NCI-H146 treated with DMSO at 0.1 percent for 48 hours (cell line): ENCODE results near the gene KLK12.

Source experiments
- DNase-seq: peaks from one replicate; lab custom pipeline; 2025; ENCODE audit not compliant: unreplicated experiment; lab: John Stamatoyannopoulos, UW

KLK12 gene

DNA sequence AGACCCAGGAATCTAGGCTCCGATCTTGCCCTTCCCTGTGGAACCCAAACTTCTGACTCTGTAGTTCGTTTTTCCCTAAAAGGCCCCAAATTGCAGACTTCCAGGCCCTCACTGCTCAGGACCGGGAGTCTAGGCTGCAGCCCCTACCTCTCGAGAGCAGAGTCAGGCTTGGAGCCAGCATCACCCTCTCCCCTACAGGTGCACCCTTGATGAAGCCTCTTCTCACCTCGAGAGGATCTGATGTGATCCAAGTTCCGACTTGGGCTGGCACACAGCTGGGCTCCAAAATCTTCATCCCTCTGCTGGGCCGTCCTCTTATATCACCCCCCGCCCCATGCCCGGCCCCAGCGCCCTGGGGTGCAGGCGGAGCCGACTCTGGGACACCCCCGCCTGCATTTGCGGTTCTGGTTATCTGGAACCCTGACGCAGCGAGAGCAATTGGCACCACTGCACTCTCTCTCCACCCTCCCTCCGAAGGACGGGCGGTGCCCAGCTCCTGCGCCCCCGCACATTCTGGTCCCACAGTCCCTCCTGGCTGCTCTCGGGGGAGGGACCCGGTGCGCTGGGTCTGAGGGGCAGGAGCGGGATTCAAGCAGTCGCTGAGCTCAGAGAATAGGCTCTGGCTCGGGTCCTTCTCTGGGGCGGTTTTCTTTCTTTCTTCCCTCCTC is 51.0 kb downstream of the KLK12 start, which contains the start of gene KLK7:
KLK7 (minus strand) TSS at position 293 of the 668 bp plus-strand sequence. CDS start 1,518 bp downstream, outside the sequence.
- no peak for DNase-seq

DNA sequence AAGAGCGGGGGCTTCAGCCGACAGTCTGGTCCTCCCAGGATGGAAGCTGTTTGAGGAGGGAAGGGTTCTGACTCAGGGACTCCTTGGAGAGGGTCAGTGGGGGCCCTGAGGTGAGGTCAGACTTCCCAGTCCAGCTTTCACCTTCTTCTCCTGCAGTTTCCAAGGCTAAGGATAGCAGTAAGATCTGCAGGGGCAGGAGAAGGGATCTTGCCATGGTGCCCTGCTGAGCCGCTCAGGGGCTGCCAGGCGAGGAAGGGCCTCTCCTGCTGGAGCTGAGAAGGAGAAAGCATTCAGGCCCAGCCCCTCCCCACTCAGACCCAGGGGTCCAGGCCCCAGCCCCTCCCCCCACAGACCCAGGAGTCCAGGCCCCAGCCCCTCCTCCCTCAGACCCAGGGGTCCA is 52.6 kb downstream of the KLK12 start:
- no peak for DNase-seq

DNA sequence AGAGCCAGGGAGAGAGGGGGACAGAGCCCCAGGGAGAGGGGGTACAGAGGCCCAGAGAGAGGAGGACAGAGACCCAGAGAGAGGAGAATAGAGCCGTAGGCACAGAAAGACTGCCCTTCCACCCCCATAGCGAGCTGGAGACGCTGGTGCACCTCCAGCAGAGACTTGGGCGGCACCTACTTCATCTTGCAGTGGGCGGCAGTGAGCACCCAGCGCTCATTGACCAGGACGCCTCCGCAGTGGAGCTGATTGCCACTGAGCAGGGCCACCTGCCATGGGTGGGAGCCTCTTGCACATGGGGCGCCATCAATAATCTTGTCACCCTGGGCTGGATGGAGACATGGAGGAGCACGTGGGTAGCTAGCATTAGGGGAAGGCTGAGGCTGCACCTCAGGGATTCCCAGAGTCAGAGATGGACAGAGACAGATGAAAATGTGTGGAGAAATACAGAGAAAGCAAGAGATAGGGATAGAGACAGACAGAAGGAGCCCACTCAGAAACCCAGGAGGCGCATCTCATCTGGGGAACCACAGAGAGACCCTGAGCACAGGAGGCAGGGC is 53.1 kb downstream of the KLK12 start:
- no peak for DNase-seq

DNA sequence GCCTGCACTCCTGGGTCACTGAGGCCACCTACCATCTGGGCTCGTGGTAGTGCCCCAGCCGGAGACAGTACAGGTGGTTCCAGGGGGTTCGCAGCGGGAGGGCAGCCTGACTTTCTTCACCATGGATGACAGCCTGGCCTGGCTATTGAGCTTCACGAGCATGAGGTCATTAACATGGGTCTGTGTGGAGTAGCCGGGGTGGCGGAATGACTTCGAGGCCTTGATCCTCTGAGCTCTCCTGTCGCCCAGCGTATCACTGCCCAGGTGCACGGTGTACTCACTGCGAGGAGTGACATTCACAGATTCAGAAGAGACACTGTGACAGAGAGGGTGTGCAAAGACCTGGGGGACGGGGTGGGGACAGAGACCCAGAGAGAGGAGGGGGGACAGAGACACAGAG is 54.6 kb downstream of the KLK12 start:
- no peak for DNase-seq

DNA sequence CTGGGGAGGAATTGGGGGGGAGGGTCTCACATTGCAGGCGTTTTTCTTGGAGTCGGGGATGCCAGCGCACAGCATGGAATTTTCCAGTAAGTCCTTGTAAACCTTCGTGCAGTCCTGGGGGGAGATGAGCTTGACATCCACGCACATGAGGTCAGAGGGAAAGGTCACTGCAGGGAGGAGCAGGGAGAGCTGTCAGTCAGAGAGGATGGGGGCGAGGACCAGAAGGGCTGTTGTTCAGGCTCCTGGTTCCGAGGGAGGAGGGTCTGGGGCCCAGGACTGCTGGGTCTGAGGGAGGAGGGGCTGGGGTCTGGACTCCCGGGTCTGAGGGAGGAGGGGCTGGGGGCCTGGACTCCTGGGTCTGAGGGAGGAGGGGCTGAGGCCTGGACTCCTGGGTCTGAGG is 55.0 kb downstream of the KLK12 start:
- no peak for DNase-seq
